A549 treated with DMSO at 1 μM for 4 hours (cell line): ENCODE measurements around the gene SETD1A. TPM values are rescaled to one million over a fixed set of nuclear protein-coding genes. Genes with fewer than 3 reads are reported as not detected.

Experiments
- total RNA-seq: library from RNA; stranded (reverse); fragments of 200-300 nt; extraction: Qiagen RNA extraction; gene quantifications from 5 replicates; pipeline ENCODE4 v1.2.3, GENCODE V29; 2022; ENCODE audit warnings: low read depth

Gene SETD1A
- total RNA-seq, result 19.1 to 23.3 TPM (median 20.8 TPM) in 5 replicates

GRCh38 chr16:30957456-30958174 is at the start of gene SETD1A:
Gene SETD1A, plus strand, starts transcription at chr16:30957754. Its CDS starts 978 bp downstream, at chr16:30958732.

GRCh38 chr16:30923554-30924075 is 33.9 kb upstream of the SETD1A start, which contains the start of gene FBXL19:
Gene FBXL19, plus strand, starts transcription at chr16:30923572. Its CDS starts 2,183 bp downstream, at chr16:30925755.

GRCh38 chr16:30948667-30949649 is 8.6 kb upstream of the SETD1A start, which contains the start of gene ORAI3:
Gene ORAI3, plus strand, starts transcription at chr16:30949068. Its CDS starts 222 bp downstream, at chr16:30949290.

GRCh38 chr16:30984669-30985400 is 27.3 kb downstream of the SETD1A start, which contains the start of gene HSD3B7:
Gene HSD3B7, plus strand, starts transcription at chr16:30985207. Its CDS starts 452 bp downstream, at chr16:30985659.

GRCh38 chr16:31010585-31011325 is 53.2 kb downstream of the SETD1A start, which contains the start of gene STX1B:
Gene STX1B, minus strand, starts transcription at chr16:31010638. Its CDS starts 242 bp downstream, at chr16:31010396.

GRCh38 chr16:31032736-31033708 is 75.5 kb downstream of the SETD1A start, which contains the start of gene STX4:
Gene STX4, plus strand, starts transcription at chr16:31033558. Its CDS starts 248 bp downstream, at chr16:31033806.

Other genes starting within 250 kb of the SETD1A start
- gene PHKG2, start 209.3 kb upstream of the SETD1A start, total RNA-seq, result 20.6 to 29.8 TPM (median 23.1 TPM) in 5 replicates
- gene CFAP119, start 195.7 kb upstream of the SETD1A start, total RNA-seq, result 6.9 to 9.1 TPM (median 8.2 TPM) in 5 replicates
- gene RNF40, start 195.4 kb upstream of the SETD1A start, total RNA-seq, result 63.7 to 91.5 TPM (median 86.1 TPM) in 5 replicates
- 15.6 to 23.9 TPM (median 17.6 TPM) in 5 replicates for gene ZNF629, start 170.5 kb upstream of the SETD1A start, total RNA-seq
- 24.4 to 38.8 TPM (median 34.4 TPM) in 5 replicates for gene BCL7C, start 63.7 kb upstream of the SETD1A start, total RNA-seq
- gene CTF1, start 61.1 kb upstream of the SETD1A start, total RNA-seq, result 0.12 to 0.26 TPM (median 0.21 TPM) in 4 of 5 replicates, not detected in the other
- gene FBXL19, start 34.2 kb upstream of the SETD1A start, total RNA-seq, result 12.1 to 25.6 TPM (median 20.3 TPM) in 5 replicates
- 12.5 to 15.3 TPM (median 13.2 TPM) in 5 replicates for gene ORAI3, start 8.7 kb upstream of the SETD1A start, total RNA-seq
- 12.8 to 14.8 TPM (median 13.7 TPM) in 5 replicates for gene HSD3B7, start 27.5 kb downstream of the SETD1A start, total RNA-seq
- 1.6 to 2.1 TPM (median 1.8 TPM) in 5 replicates for gene STX1B, start 52.9 kb downstream of the SETD1A start, total RNA-seq
- gene STX4, start 75.8 kb downstream of the SETD1A start, total RNA-seq, result 62.0 to 75.6 TPM (median 68.6 TPM) in 5 replicates
- gene ZNF668, start 116.5 kb downstream of the SETD1A start, total RNA-seq, result 12.1 to 21.7 TPM (median 16.0 TPM) in 5 replicates
- 10.3 to 13.0 TPM (median 11.6 TPM) in 5 replicates for gene ZNF646, start 116.7 kb downstream of the SETD1A start, total RNA-seq
- 1.3 to 2.1 TPM (median 1.6 TPM) in 5 replicates for gene PRSS53, start 131.2 kb downstream of the SETD1A start, total RNA-seq
- 102 to 138 TPM (median 128 TPM) in 5 replicates for gene VKORC1, start 137.0 kb downstream of the SETD1A start, total RNA-seq
- gene BCKDK, start 150.6 kb downstream of the SETD1A start, total RNA-seq, result 37.7 to 50.5 TPM (median 42.3 TPM) in 5 replicates
- gene KAT8, start 159.9 kb downstream of the SETD1A start, total RNA-seq, result 33.6 to 39.8 TPM (median 37.9 TPM) in 5 replicates
- 0.18 to 0.35 TPM (median 0.26 TPM) in 5 replicates for gene PRSS8, start 178.0 kb downstream of the SETD1A start, total RNA-seq
- 0.43 to 1.0 TPM (median 0.84 TPM) in 5 replicates for gene PRSS36, start 192.3 kb downstream of the SETD1A start, total RNA-seq
- 492 to 613 TPM (median 516 TPM) in 5 replicates for gene FUS, start 222.4 kb downstream of the SETD1A start, total RNA-seq
- gene PYCARD, start 245.0 kb downstream of the SETD1A start, total RNA-seq, result 26.1 to 45.4 TPM (median 38.3 TPM) in 5 replicates